ENCODE results near the gene LRRC25. TPM values are rescaled to one million over a fixed set of nuclear protein-coding genes. Genes with fewer than 3 reads are reported as not detected.

The LRRC25 gene
- total and polyA plus RNA-seq, 2 of the 4 experiments (the other 2 are of a cell fraction), result 0.03 TPM; not detected in 1

DNA sequence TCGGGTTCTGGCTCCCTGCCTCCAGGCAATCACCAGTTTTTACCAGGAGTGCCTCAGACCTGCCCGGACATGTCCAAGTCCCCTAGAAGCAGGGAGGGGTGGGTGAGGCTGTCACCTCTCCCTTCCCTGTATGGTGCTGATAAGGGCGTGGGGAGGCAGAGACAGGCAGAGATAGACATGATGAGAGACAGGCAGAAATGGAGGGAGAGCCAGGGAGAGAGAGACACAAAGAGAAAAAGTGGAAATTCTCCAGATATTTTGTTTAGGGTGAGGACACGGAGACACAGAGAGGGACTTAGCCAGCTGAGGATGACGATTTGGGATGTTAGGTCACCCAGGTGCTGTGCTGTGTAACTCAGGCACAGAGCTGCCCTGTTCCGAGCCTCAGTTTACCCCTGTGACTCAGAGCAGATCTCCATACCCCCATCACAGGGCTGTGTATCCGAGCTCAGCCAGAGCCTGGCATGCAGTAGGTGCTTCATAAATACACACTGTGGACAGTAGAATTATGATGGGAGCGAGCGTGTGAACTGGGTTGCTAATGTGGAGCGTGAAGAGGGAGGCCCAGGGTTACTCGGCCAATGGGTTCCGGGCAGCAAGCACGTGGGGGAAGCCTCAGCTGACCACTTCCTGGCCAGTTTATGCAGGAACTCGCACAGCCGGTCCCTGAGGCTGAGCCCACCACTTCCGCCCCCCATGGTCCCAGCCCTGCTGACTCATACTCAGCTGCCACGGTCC is 23.4 kb downstream of the LRRC25 start (continued):
- TF ChIP-seq NFE2L2 (IDR thresholded peaks at IDR 0.05; ENCODE audit: low read depth, low read length), result peak; percentile 78
- TF ChIP-seq MXI1 (IDR thresholded peaks at IDR 0.05; ENCODE audit: borderline replicate concordance, low read depth, low read length), result peak; percentile 84; the same call in 1 of the 2 replicates

DNA sequence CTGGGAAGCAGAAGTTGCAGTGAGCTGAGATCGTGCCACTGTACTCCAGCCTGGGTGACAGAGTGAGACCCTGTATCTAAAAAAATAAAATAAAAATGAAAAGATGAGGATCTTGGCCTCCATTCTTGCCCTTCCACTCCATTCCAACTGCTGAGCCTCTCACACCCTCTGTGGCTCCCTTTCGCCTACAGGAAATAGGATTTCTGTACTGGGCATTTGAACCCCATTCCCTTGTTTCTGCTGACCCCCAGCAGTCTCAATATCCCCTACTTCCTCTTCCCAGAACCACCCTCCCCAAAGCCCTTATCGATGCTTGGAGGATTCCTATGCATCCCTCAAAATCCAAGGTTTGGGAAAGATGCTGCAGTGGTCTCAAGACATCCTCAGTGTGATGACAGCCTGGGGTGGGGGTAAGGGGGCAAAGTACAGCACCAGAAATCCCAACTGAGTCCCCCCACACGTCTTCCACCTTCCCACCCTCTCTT is 24.0 kb downstream of the LRRC25 start:
- peaks cover 12% of the 10 kb centered on the region for H3K4me1 ChIP-seq (ENCODE audit: control insufficient read depth, insufficient read depth, low read length)
- peak overlapping the region; percentile 97 for H3K23ac ChIP-seq (ENCODE audit: low read depth, low read length)
- peak overlapping the region; percentile 95 for H3K27ac ChIP-seq (ENCODE audit: insufficient read depth, low read length)
- H3K27me3 ChIP-seq (ENCODE audit: control insufficient read depth, insufficient read depth, low read length), result no peaks in the 10 kb centered on the region
- dilution Hi-C loops (cut with HindIII; ENCODE audit: low sequenced_read_pairs, unreplicated experiment) (no loop called here), in situ Hi-C loops (cut with MboI; ENCODE audit: low sequenced_read_pairs) (no loop called here), intact Hi-C loops (cut with micrococcal nuclease) (no loop called here)
- peak overlapping the region; percentile 99 for H2AK5ac ChIP-seq (ENCODE audit: low read depth, low read length)
- TF ChIP-seq MAZ (IDR thresholded peaks at IDR 0.05; ENCODE audit: borderline replicate concordance, low read depth, low read length) (no peak), RFX5 (IDR thresholded peaks at IDR 0.05; ENCODE audit: low read depth, low read length) (no peak), NFE2L2 (IDR thresholded peaks at IDR 0.05; ENCODE audit: low read depth, low read length) (no peak), RAD21 (IDR thresholded peaks at IDR 0.05; ENCODE audit: low read length) (no peak), CHD1 (IDR thresholded peaks at IDR 0.05; ENCODE audit: low read depth, low read length) (no peak), MAFK (IDR thresholded peaks at IDR 0.05; ENCODE audit: low read depth, low read length) (no peak), FOS (IDR thresholded peaks at IDR 0.05; ENCODE audit: low read depth, low read length) (no peak), RCOR1 (IDR thresholded peaks at IDR 0.05; ENCODE audit: insufficient replicate concordance, low read length) (no peak), SMC3 (IDR thresholded peaks at IDR 0.05; ENCODE audit: low read depth, low read length) (no peak), POLR2A (IDR thresholded peaks at IDR 0.05; ENCODE audit: low read depth, low read length) (no peak), MXI1 (IDR thresholded peaks at IDR 0.05; ENCODE audit: borderline replicate concordance, low read depth, low read length) (no peak)
- H3K4me3 ChIP-seq (ENCODE audit: insufficient read depth, low read depth, low read length), result no peak overlapping the region
- H3K79me1 ChIP-seq (ENCODE audit: low read depth in 1 of 2, low read length in 2 of 2), result peaks cover 0 to 20% of the 10 kb centered on the region in 2 experiments; a peak in 2 of 4 replicates
- CTCF ChIA-PET, result no interaction called here
- peak overlapping the region; percentile 99 for H2AK9ac ChIP-seq (replicated peaks; ENCODE audit: low read depth, low read length, poor library complexity)
- DNase-seq (no peak), ATAC-seq (ENCODE audit: low read depth) (no peak)
- H2BK5ac ChIP-seq (ENCODE audit: low read depth, low read length, poor library complexity, severe bottlenecking), result peak overlapping the region; percentile 98
- H4K91ac ChIP-seq (ENCODE audit: insufficient read depth, low read depth, low read length), result peak overlapping the region; percentile 100
- H3K9ac ChIP-seq (ENCODE audit: low read depth, low read length), result peak overlapping the region; percentile 52
- peak overlapping the region; percentile 98 for H3K18ac ChIP-seq (ENCODE audit: low read depth, low read length)
- no CpG with 5 or more reads among the region's 4 CpGs for WGBS, 2 experiments (ENCODE audit: extremely low coverage in 2 of 2, insufficient read length in 1 of 2)
- H4K5ac ChIP-seq (ENCODE audit: low read depth, low read length), result peak overlapping the region; percentile 99
- H3K4ac ChIP-seq (ENCODE audit: low read depth, low read length), result peak overlapping the region; percentile 100
- H3K4me2 ChIP-seq (ENCODE audit: low read depth, low read length), result no peak overlapping the region
- H3K14ac ChIP-seq (replicated peaks; ENCODE audit: low read depth, low read length), result peak overlapping the region; percentile 100
- BruUV-seq (replicated peaks), result no TSS peak
- POLR2A ChIA-PET (ENCODE audit: unreplicated experiment), result no interaction called here
- peak overlapping the region; percentile 99 to 100 for H4K8ac ChIP-seq (ENCODE audit: low read depth in 2 of 2, low read length in 2 of 2)
- peak overlapping the region; percentile 100 for H2BK15ac ChIP-seq (ENCODE audit: low read depth, low read length)
- peak overlapping the region; percentile 98 for H2BK20ac ChIP-seq (ENCODE audit: low read depth, low read length)
- H3K9me1 ChIP-seq (ENCODE audit: insufficient read depth, low read length), result peaks cover 17% of the 10 kb centered on the region
- peak overlapping the region; percentile 77 for H3K56ac ChIP-seq (ENCODE audit: extremely low read depth, insufficient read depth, low read length)
- H2BK120ac ChIP-seq (ENCODE audit: low read depth, low read length), result peak overlapping the region; percentile 99
- H2AFZ ChIP-seq (replicated peaks; ENCODE audit: low read length, poor library complexity), result peak overlapping the region; percentile 85
- H3K9me3 ChIP-seq (ENCODE audit: control insufficient read depth, insufficient read depth, low read length), result no peaks in the 10 kb centered on the region
- H4K20me1 ChIP-seq (ENCODE audit: insufficient read depth, low read length), result no peaks in the 10 kb centered on the region
- no peaks in the 10 kb centered on the region for H3K36me3 ChIP-seq (ENCODE audit: control insufficient read depth, insufficient read depth, low read length)
